NCI-H446 treated with DMSO at 0.1 percent for 48 hours (cell line): ENCODE data around the gene ZNF420.
"Not testable (repeated sequence)": the region's sequence is repeated elsewhere in the genome, so short reads cannot be mapped to it uniquely, and the experiment has no call there.

Experiments used
- DNase-seq: peaks from one replicate; lab custom pipeline; 2025; lab: John Stamatoyannopoulos, UW

The ZNF420 gene

GRCh38 chr19:37077934-37078716, at the start of gene ZNF420:
TSS of gene ZNF420 (plus strand) at chr19:37078433. CDS start at chr19:37089119, 10,686 bp downstream.
- DNase-seq = peak; percentile 93

- no peak for DNase-seq
Observed at GRCh38 chr19:37045140-37045539, 33.1 kb upstream of the ZNF420 start.

GRCh38 chr19:37055330-37055729, 22.9 kb upstream of the ZNF420 start:
- no peak for DNase-seq

DNA sequence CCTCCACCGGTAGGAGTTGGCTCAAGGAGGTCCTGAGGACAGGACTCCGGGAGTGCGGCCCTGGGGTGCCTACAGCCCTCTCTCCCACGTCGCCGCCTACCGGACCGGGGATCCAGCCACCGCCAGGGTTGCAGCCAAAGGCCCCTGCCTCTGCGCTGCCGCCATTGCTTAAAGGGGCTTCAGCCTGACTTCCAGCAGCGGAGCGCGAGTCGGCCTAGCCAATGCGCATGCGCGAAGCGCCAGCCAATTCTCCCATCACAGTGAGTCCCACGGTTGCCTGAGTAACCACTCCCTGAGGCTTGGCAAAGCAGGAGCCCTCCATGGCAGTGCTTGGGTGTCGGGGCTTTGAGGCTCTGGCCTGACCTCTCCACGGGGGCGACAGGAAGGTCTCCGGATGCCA, 21.5 kb upstream of the ZNF420 start:
- no peak for DNase-seq

- no peak for DNase-seq
Observed at GRCh38 chr19:37059142-37059541, 19.1 kb upstream of the ZNF420 start.

GRCh38 chr19:37064886-37065285, 13.3 kb upstream of the ZNF420 start:
- not testable (repeated sequence) for DNase-seq

GRCh38 chr19:37074111-37074510, 4.1 kb upstream of the ZNF420 start:
- DNase-seq = no peak

DNA sequence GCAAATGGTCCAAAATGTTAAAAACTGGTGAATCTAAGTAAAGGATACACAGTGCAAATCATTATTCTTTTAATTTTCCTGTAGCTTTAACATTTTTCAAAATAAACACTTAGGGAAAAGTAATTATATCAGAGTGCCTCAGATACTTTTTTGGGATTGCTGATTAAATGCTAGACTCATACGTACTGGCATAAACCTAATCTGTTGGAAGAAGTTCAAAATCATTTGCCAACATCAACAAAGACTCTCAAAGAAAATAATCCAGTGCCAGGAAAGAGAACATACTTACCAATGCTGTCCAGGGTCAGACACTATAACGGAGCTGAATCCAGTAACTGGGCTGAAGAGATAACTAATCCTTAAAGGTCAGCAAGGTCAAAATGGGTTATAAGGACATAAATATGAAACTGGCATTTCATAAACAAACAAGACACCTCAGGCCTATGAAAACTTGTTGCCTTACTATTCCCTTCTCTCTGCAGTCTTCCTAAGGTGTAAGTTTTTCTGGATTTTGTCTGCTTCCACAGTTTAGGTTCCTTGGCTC, 3.3 kb upstream of the ZNF420 start:
- no peak for DNase-seq

- not testable (repeated sequence) for DNase-seq
Observed at GRCh38 chr19:37076524-37076923, 1.7 kb upstream of the ZNF420 start.

DNA sequence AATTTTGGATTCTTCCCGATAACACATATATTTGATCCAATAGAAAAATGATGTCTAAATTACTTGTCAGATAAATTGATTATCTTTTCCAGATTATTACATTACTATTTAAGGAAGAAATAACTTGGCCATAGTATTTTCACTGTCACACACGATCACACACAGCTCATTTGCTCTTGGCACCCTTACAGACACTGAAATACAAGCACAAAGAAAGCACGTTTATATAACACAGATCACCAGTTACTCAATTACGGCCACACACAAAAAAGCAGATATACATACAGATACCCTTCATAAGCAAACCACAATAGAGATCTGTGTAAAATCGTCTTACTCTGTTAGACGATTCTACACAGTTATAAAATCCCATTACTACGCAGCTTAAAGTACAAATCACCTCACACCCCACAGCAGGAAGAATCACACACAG, 716 bp upstream of the ZNF420 start:
- DNase-seq = no peak

DNA sequence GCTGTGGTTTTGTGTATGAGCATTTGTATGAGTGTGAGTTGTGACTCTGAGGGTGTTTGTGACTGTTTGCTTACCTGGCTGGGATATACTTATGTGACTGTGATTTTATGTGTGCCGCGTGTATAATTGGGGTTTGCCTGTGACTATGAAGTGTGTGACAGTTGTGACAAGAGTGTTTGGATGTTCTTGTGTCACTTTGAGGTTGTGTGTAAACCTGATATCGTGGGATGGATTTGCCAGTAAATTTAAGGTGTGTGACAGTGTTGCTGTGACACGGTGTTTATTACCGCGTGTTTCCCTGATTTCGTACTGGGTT, 442 bp downstream of the ZNF420 start:
- DNase-seq = no peak

DNA sequence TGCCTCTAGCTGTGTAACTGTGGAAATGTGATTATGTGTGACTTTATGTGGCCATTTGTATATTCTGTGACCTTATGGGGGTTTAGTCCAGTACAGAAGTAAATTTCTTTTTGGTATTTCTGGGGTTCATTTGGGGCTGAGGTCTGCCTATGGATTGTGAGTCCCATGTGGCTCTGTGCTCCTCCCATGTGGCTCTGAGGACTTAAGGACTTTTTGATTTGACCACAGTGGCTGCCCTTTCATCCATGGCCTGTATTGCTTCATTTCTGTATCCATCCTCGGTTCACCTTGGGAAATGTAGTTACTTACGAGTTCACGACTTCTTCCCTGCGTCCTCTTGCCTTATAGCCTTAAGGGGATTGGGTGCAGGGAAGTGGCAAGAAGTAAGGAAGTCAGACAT, 1.0 kb downstream of the ZNF420 start:
- DNase-seq = no peak

GRCh38 chr19:37082307-37082706, 4.1 kb downstream of the ZNF420 start:
- no peak for DNase-seq

DNA sequence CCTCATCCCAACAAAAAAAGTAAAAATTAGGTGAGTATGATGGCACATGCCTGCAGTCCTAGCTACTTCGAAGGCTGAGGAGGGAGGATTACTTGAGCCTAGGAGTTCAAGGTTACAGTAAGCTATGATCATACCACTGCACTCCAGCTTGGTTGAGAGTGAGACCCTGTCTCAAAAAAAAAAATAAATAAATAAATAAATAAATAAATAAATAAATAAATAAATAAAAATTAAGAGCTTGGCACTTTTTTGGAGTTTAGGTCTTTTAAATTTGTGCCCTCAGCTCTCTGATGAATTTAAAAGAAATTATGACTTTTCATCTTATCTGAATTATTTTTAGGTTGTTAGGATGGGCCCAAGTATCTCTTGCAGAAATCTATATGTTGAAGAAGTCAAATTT, 8.9 kb downstream of the ZNF420 start:
- DNase-seq = no peak

- no peak for DNase-seq
Observed at GRCh38 chr19:37095859-37096258, 17.6 kb downstream of the ZNF420 start.

GRCh38 chr19:37098570-37098969, 20.3 kb downstream of the ZNF420 start:
- DNase-seq = no peak

GRCh38 chr19:37104135-37104534, 25.9 kb downstream of the ZNF420 start:
- DNase-seq = not testable (repeated sequence)

DNA sequence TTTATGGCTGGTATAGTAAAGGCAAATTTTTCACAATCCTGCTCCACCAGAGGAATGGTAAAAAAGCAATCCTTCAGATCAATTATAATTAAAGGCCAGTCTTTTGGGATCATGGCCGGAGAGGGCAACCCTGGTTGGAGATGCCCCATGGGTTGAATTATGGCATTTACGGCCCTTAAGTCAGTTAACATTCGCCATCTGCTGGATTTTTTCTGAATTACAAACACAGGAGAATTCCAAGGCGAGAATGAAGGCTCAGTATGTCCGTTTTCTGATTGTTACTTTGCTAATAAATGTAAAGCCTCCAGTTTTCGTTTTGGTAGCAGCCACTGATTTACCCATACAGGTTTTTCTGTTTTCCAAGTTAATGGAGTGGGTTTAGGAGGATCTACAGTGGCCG, 33.5 kb downstream of the ZNF420 start:
- not testable (repeated sequence) for DNase-seq

DNA sequence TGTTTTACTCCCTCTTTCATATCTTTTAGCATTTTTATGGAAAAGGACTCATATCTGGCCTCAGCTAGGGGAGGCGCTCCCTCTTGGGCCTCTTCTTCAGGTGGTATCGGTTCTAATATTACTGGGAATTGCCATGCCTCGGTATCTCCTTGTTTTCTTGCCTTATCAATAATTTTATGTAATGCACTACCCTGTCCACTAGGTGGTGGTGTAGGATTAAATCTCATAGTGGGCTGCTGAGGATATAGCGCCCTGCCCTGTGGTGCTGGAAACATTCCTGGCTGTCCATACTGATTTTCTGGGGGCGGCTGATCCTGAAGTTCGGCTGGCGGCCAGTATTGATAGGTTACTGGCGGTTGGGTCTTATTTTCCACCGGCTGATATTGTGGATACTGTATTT, 35.8 kb downstream of the ZNF420 start:
- DNase-seq = no peak

DNA sequence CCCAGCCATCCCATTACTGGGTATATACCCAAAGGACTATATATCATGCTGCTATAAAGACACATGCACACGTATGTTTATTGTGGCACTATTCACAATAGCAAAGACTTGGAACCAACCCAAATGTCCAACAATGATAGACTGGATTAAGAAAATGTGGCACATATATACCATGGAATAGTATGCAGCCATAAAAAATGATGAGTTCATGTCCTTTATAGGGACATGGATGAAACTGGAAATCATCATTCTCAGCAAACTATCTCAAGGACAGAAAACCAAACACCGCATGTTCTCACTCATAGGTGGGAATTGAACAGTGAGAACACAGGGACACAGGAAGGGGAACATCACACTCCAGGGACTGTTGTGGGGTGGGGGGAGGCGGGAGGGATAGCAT, 43.9 kb downstream of the ZNF420 start:
- not testable (repeated sequence) for DNase-seq

- DNase-seq = no peak
Observed at GRCh38 chr19:37127999-37128820, 50.0 kb downstream of the ZNF420 start.

DNA sequence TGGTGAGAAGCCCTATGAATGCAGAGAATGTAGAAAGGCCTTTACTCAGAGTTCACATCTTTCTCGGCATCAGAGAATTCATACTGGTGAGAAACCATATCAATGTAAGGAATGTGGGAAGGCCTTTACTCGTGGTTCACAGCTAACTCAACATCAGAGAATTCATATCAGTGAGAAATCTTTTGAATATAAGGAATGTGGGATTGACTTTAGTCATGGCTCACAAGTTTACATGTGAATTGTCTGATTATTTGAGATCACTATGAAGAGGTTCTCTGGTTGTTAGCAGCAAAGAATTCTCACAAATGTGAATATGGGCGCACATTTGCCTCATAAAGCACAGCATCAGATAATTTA, 50.6 kb downstream of the ZNF420 start:
- DNase-seq = no peak

DNA sequence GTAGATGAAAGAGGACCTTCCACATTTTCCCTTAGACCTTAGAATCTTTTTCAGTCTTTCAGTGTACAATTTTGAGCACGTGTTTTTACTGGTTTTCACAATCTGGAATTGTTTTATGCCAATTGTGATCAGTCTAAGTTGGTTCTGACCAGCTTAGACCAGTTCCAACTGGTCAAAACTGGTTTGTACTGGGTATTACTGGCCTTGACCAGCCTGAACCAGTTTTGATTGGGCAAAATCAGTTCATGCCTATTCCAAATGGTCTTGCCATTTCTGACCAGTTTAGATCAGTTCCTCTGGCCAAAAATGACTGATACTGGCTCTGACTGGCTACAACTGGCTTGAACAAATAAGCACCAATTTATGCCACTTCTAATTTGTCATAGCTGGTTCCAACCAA, 57.9 kb downstream of the ZNF420 start:
- DNase-seq = no peak
